GM23338 (cell line): ENCODE measurements around the gene USPL1. TPM values are rescaled to one million over a fixed set of nuclear protein-coding genes. Genes with fewer than 3 reads are reported as not detected.

ENCODE experiments used
- CREB1 ChIP-seq: fragments of 250-450 bp; sonication (Bioruptor Pico); IDR thresholded peaks from 2 replicates; pipeline ENCODE4 v1.5.0; 2020; ENCODE audit warnings: low read depth, mild to moderate bottlenecking, moderate library complexity
- CTCF ChIP-seq, 2 experiments: fragments of 200-600 bp in 1 of 2; sonication (generic) in 1 of 2; conservative IDR thresholded peaks; 2 replicates each; pipeline versions ENCODE4 v1.5.1 to v1.6.1; 2016 to 2017; ENCODE audit warnings: antibody characterized with exemption in 2 of 2, low read depth in 2 of 2, mild to moderate bottlenecking in 2 of 2, moderate library complexity in 1 of 2
- JUNB ChIP-seq: IDR thresholded peaks from one replicate; pipeline ENCODE4 v1.6.1; 2016; ENCODE audit warnings: antibody characterized with exemption; ENCODE audit not compliant: unreplicated experiment
- REST ChIP-seq: IDR thresholded peaks from one replicate; pipeline ENCODE4 v1.6.1; 2018; ENCODE audit warnings: antibody characterized with exemption; ENCODE audit not compliant: unreplicated experiment
- ZNF462 ChIP-seq: fragments of 250-450 bp; sonication (Bioruptor Pico); IDR thresholded peaks from 2 replicates; pipeline ENCODE4 v1.5.0; 2020; ENCODE audit warnings: mild to moderate bottlenecking, moderate library complexity
- polyA plus RNA-seq: library from polyadenylated mRNA; unstranded; fragments of >200 nt; fragmentation: Nextera tagmentation; extraction: Ambion mirVana; gene quantifications from 2 replicates; pipeline ENCODE4 v1.2.1, GENCODE V29; 2016
- total RNA-seq: library from RNA; depleted of rRNA; stranded (reverse); fragments of >200 nt; shearing (Covaris generic); gene quantifications from 2 replicates; pipeline ENCODE4 v1.2.3, GENCODE V29; 2014

Gene USPL1
- total and polyA plus RNA-seq, 2 experiments from 2014 or later: 12.4 to 24.1 TPM

- no peak for TF ChIP-seq ZNF462
- TF ChIP-seq JUNB: no peak
- TF ChIP-seq CREB1 (CRISPR knock-in tag): no peak
- no peak for TF ChIP-seq REST
- TF ChIP-seq CTCF (conservative IDR thresholded peaks at IDR 0.05; ENCODE audit: low read depth in 2 of 2): no peak
Measured at GRCh38 chr13:30569901-30570576, 47.7 kb upstream of the USPL1 start (continued).
